ENCODE data around the gene PLEKHA1. TPM values are rescaled to one million over a fixed set of nuclear protein-coding genes. Genes with fewer than 3 reads are reported as not detected.

The PLEKHA1 gene
- total and polyA plus RNA-seq, 2 of the 4 experiments (the other 2 are of a cell fraction): 7.2 to 9.5 TPM

DNA sequence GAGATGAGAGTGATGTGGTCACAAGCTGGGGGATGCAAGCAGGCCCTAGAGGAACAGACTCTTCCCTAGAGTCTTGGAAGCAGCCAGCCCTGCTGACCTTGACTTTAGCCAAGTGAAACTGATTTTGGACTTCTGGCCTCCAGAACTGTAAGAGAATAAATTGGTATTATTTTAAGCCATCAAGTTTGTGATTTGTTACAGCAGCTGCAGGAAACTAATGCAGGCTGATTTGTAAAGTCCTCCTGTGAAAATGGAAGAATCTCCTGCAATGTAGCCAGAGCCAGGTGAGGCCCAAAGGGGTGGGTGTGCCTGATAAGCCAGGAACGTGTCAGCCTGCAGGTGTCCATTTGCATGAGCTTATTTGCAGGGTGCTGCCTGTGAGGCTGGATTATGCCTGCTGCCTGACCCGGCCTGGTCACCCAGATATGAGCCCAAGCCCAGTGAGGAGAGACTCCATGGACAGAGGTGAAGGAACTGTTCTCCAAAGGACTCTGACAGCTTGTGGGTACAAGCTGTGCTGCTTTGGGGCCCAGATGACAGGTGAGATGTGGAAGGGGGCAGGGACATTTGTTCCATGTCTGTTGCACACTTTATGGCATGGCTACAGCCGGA is 24.6 kb upstream of the PLEKHA1 start:
- Histone ChIP-seq H3K56ac (ENCODE audit: extremely low read depth, insufficient read depth, low read length) (no peak overlapping the region), H3K27me3 (ENCODE audit: control insufficient read depth, insufficient read depth, low read length) (peaks cover 31% of the 10 kb centered on the region), H3K27ac (ENCODE audit: insufficient read depth, low read length) (no peak overlapping the region), H3K14ac (replicated peaks; ENCODE audit: low read depth, low read length) (no peak overlapping the region), H3K9me1 (ENCODE audit: insufficient read depth, low read length) (no peaks in the 10 kb centered on the region), H3K9me3 (ENCODE audit: control insufficient read depth, insufficient read depth, low read length) (peaks cover 7% of the 10 kb centered on the region; the same call in 1 of the 2 replicates), H2BK15ac (ENCODE audit: low read depth, low read length) (no peak overlapping the region), H2AK9ac (replicated peaks; ENCODE audit: low read depth, low read length, poor library complexity) (no peak overlapping the region), H3K23ac (ENCODE audit: low read depth, low read length) (no peak overlapping the region), H3K4me1 (ENCODE audit: control insufficient read depth, insufficient read depth, low read length) (no peaks in the 10 kb centered on the region), H3K4ac (ENCODE audit: low read depth, low read length) (no peak overlapping the region), H3K9ac (ENCODE audit: low read depth, low read length) (no peak overlapping the region), H4K91ac (ENCODE audit: insufficient read depth, low read depth, low read length) (no peak overlapping the region), H2BK20ac (ENCODE audit: low read depth, low read length) (no peak overlapping the region), H3K4me2 (ENCODE audit: low read depth, low read length) (no peak overlapping the region), H2AK5ac (ENCODE audit: low read depth, low read length) (no peak overlapping the region), H2BK5ac (ENCODE audit: low read depth, low read length, poor library complexity, severe bottlenecking) (no peak overlapping the region), H4K20me1 (ENCODE audit: insufficient read depth, low read length) (no peaks in the 10 kb centered on the region; the same call in 1 of the 2 replicates), H3K4me3 (ENCODE audit: insufficient read depth, low read depth, low read length) (no peak overlapping the region), H2BK120ac (ENCODE audit: low read depth, low read length) (no peak overlapping the region), H4K8ac (ENCODE audit: low read depth in 2 of 2, low read length in 2 of 2) (no peak overlapping the region), H3K79me1 (ENCODE audit: low read depth in 1 of 2, low read length in 2 of 2) (no peaks in the 10 kb centered on the region), H3K36me3 (ENCODE audit: control insufficient read depth, insufficient read depth, low read length) (no peaks in the 10 kb centered on the region), H4K5ac (ENCODE audit: low read depth, low read length) (no peak overlapping the region), H3K18ac (ENCODE audit: low read depth, low read length) (no peak overlapping the region), H2AFZ (replicated peaks; ENCODE audit: low read length, poor library complexity) (no peak overlapping the region)
- intact Hi-C loops (cut with micrococcal nuclease) (no loop called here), dilution Hi-C loops (cut with HindIII; ENCODE audit: low sequenced_read_pairs, unreplicated experiment) (no loop called here), in situ Hi-C loops (cut with MboI; ENCODE audit: low sequenced_read_pairs) (loop anchor here (10.0 kb wide), 1 partner anchor 225 kb away; no protein-coding TSS in a partner anchor)
- TF ChIP-seq FOS (IDR thresholded peaks at IDR 0.05; ENCODE audit: low read depth, low read length): no peak
- TF ChIP-seq CEBPB (IDR thresholded peaks at IDR 0.05; ENCODE audit: low read depth, low read length): no peak
- TF ChIP-seq USF2 (IDR thresholded peaks at IDR 0.05; ENCODE audit: low read depth, low read length): no peak
- TF ChIP-seq MXI1 (IDR thresholded peaks at IDR 0.05; ENCODE audit: borderline replicate concordance, low read depth, low read length): no peak
- TF ChIP-seq CHD1 (IDR thresholded peaks at IDR 0.05; ENCODE audit: low read depth, low read length): no peak
- TF ChIP-seq, protein P1, sequence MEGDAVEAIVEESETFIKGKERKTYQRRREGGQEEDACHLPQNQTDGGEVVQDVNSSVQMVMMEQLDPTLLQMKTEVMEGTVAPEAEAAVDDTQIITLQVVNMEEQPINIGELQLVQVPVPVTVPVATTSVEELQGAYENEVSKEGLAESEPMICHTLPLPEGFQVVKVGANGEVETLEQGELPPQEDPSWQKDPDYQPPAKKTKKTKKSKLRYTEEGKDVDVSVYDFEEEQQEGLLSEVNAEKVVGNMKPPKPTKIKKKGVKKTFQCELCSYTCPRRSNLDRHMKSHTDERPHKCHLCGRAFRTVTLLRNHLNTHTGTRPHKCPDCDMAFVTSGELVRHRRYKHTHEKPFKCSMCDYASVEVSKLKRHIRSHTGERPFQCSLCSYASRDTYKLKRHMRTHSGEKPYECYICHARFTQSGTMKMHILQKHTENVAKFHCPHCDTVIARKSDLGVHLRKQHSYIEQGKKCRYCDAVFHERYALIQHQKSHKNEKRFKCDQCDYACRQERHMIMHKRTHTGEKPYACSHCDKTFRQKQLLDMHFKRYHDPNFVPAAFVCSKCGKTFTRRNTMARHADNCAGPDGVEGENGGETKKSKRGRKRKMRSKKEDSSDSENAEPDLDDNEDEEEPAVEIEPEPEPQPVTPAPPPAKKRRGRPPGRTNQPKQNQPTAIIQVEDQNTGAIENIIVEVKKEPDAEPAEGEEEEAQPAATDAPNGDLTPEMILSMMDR (conservative IDR thresholded peaks at IDR 0.05; ENCODE audit: low read depth, low read length): no peak
- no peak for TF ChIP-seq RCOR1 (IDR thresholded peaks at IDR 0.05; ENCODE audit: insufficient replicate concordance, low read length)
- TF ChIP-seq RFX5 (IDR thresholded peaks at IDR 0.05; ENCODE audit: low read depth, low read length): no peak
- no peak for TF ChIP-seq NFE2L2 (IDR thresholded peaks at IDR 0.05; ENCODE audit: low read depth, low read length)
- TF ChIP-seq POLR2A (IDR thresholded peaks at IDR 0.05; ENCODE audit: low read depth, low read length): no peak
- no peak for TF ChIP-seq MAFK (IDR thresholded peaks at IDR 0.05; ENCODE audit: low read depth, low read length)
- no peak for TF ChIP-seq MAZ (IDR thresholded peaks at IDR 0.05; ENCODE audit: borderline replicate concordance, low read depth, low read length)
- WGBS, 2 experiments (ENCODE audit: extremely low coverage in 2 of 2, insufficient read length in 1 of 2): 33% methylated on average over 1 of the region's 3 CpGs; no CpG with 5 or more reads in 1 of the 2 experiments
- DNase-seq: no peak
- ChIA-PET CTCF (no interaction called here), POLR2A (ENCODE audit: unreplicated experiment) (no interaction called here)
- ATAC-seq (ENCODE audit: low read depth): no peak
- no TSS peak for BruUV-seq (replicated peaks)
